H9 (cell line): Measurements from ENCODE around the gene RAX2. TPM values are rescaled to one million over a fixed set of nuclear protein-coding genes. Genes with fewer than 3 reads are reported as not detected.

Source experiments
- DNase-seq: peaks from one replicate; pipeline ENCODE4 v3.0.0-alpha.2; 2017
- H2AFZ ChIP-seq: one replicate; pipeline ENCODE4 v1.6.1; 2013; ENCODE audit warnings: mild to moderate bottlenecking, low read length, control low read depth, moderate library complexity
- H2AK5ac ChIP-seq: 2 replicates; pipeline ENCODE4 v1.6.1; 2013; ENCODE audit warnings: low read length, control low read depth, mixed read lengths; ENCODE audit not compliant: insufficient read length
- H2BK120ac ChIP-seq: one replicate; pipeline ENCODE4 v1.6.1; 2013; ENCODE audit warnings: low read depth, mild to moderate bottlenecking, low read length, control low read depth, inconsistent platforms; ENCODE audit not compliant: poor library complexity, severe bottlenecking
- H2BK12ac ChIP-seq: 2 replicates; pipeline ENCODE4 v1.6.1; 2013; ENCODE audit warnings: low read length, control low read depth, mixed read lengths, low read depth; ENCODE audit not compliant: insufficient read length
- H2BK15ac ChIP-seq: 2 replicates; pipeline ENCODE4 v1.6.1; 2013; ENCODE audit warnings: low read depth, low read length, control low read depth
- H2BK20ac ChIP-seq: one replicate; pipeline ENCODE4 v1.6.1; 2013; ENCODE audit warnings: low read depth, mild to moderate bottlenecking, low read length, control low read depth, inconsistent platforms; ENCODE audit not compliant: poor library complexity, severe bottlenecking
- H2BK5ac ChIP-seq: 2 replicates; pipeline ENCODE4 v1.6.1; 2013; ENCODE audit warnings: low read length, control low read depth, mixed read lengths; ENCODE audit not compliant: insufficient read length
- H3K14ac ChIP-seq: 2 replicates; pipeline ENCODE4 v1.6.1; 2013; ENCODE audit warnings: low read length, control low read depth; ENCODE audit not compliant: insufficient read depth
- H3K18ac ChIP-seq: 2 replicates; pipeline ENCODE4 v1.6.1; 2013; ENCODE audit warnings: low read depth, mild to moderate bottlenecking, mixed read lengths, low read length, control low read depth; ENCODE audit not compliant: insufficient read length
- H3K23ac ChIP-seq: 2 replicates; pipeline ENCODE4 v1.6.1; 2013; ENCODE audit warnings: low read length, control low read depth, mixed read lengths, low read depth; ENCODE audit not compliant: insufficient read length
- H3K23me2 ChIP-seq: 2 replicates; pipeline ENCODE4 v1.6.1; 2013; ENCODE audit warnings: low read depth, mild to moderate bottlenecking, mixed read lengths, low read length, control low read depth; ENCODE audit not compliant: insufficient read length, poor library complexity, severe bottlenecking
- H3K27ac ChIP-seq: 2 replicates; pipeline ENCODE4 v1.5.1; 2013; ENCODE audit warnings: low read length, control low read depth, mixed read lengths, low read depth; ENCODE audit not compliant: insufficient read length
- H3K27me3 ChIP-seq: 2 replicates; pipeline ENCODE4 v1.6.1; 2013; ENCODE audit warnings: low read length, control low read depth, inconsistent platforms; ENCODE audit not compliant: insufficient read depth
- H3K4ac ChIP-seq: 2 replicates; pipeline ENCODE4 v1.6.1; 2013; ENCODE audit warnings: low read depth, mild to moderate bottlenecking, control low read depth, inconsistent platforms, low read length, moderate library complexity
- H3K4me1 ChIP-seq: 2 replicates; pipeline ENCODE4 v1.6.1; 2013; ENCODE audit warnings: low read length, control low read depth, inconsistent platforms; ENCODE audit not compliant: insufficient read depth
- H3K4me2 ChIP-seq: 2 replicates; pipeline ENCODE4 v1.6.1; 2013; ENCODE audit warnings: low read length, control low read depth, mixed read lengths; ENCODE audit not compliant: insufficient read length, insufficient read depth
- H3K56ac ChIP-seq: 2 replicates; pipeline ENCODE4 v1.6.1; 2013; ENCODE audit warnings: low read depth, mild to moderate bottlenecking, mixed read lengths, low read length, control low read depth; ENCODE audit not compliant: insufficient read length
- H3K79me1 ChIP-seq: 2 replicates; pipeline ENCODE4 v1.6.1; 2013; ENCODE audit warnings: low read depth, mild to moderate bottlenecking, moderate library complexity, low read length, control low read depth, inconsistent platforms; ENCODE audit not compliant: insufficient read depth, poor library complexity, severe bottlenecking
- H3K79me2 ChIP-seq: 2 replicates; pipeline ENCODE4 v1.6.1; 2013; ENCODE audit warnings: low read length, control low read depth, inconsistent platforms; ENCODE audit not compliant: insufficient read depth
- H3K9ac ChIP-seq: 2 replicates; pipeline ENCODE4 v1.6.1; 2013; ENCODE audit warnings: low read length, control low read depth, mixed read lengths; ENCODE audit not compliant: insufficient read length; ENCODE audit errors: extremely low read depth
- H3K9me3 ChIP-seq: one replicate; pipeline ENCODE4 v1.6.1; 2013; ENCODE audit warnings: low read depth, low read length, inconsistent platforms; ENCODE audit not compliant: control insufficient read depth
- H3T11ph ChIP-seq: one replicate; pipeline ENCODE4 v1.6.1; 2013; ENCODE audit warnings: mild to moderate bottlenecking, low read length, control low read depth, inconsistent platforms
- H4K20me1 ChIP-seq: one replicate; pipeline ENCODE4 v1.6.1; 2013; ENCODE audit not compliant: control insufficient read depth, insufficient read length, insufficient read depth
- H4K5ac ChIP-seq: 2 replicates; pipeline ENCODE4 v1.6.1; 2013; ENCODE audit warnings: low read depth, mild to moderate bottlenecking, mixed read lengths, low read length, control low read depth; ENCODE audit not compliant: insufficient read length
- H4K8ac ChIP-seq: replicated peaks from 2 replicates; pipeline ENCODE4 v1.6.1; 2013; ENCODE audit warnings: low read length, control low read depth, mixed read lengths, low read depth; ENCODE audit not compliant: insufficient read length
- H4K91ac ChIP-seq: 2 replicates; pipeline ENCODE4 v1.6.1; 2013; ENCODE audit warnings: low read depth, mild to moderate bottlenecking, moderate library complexity, mixed read lengths, low read length, control low read depth; ENCODE audit not compliant: insufficient read length
- H3K27ac Mint-ChIP-seq, 3 experiments: 2 replicates in 2 of 3; 3 replicates in 1 of 3; pipeline ENCODE4 v1.8.0; 2020 to 2021; ENCODE audit warnings: mixed read lengths in 3 of 3, mild to moderate bottlenecking in 1 of 3, moderate library complexity in 1 of 3
- H3K27me3 Mint-ChIP-seq: 2 replicates; pipeline ENCODE4 v1.8.0; 2021; ENCODE audit warnings: low read depth, mild to moderate bottlenecking, moderate library complexity, mixed read lengths
- H3K36me3 Mint-ChIP-seq, 3 experiments: 2 replicates in 2 of 3; 3 replicates in 1 of 3; pipeline ENCODE4 v1.8.0; 2020 to 2021; ENCODE audit warnings: low read depth in 3 of 3, mixed read lengths in 3 of 3; ENCODE audit not compliant: insufficient read depth in 1 of 3
- H3K4me1 Mint-ChIP-seq, 2 experiments: 2 replicates each; pipeline ENCODE4 v1.8.0; 2020; ENCODE audit warnings: mixed read lengths in 2 of 2
- H3K4me3 Mint-ChIP-seq, 2 experiments: 2 replicates in 1 of 2; 3 replicates in 1 of 2; pipeline ENCODE4 v1.8.0; 2020 to 2021; ENCODE audit warnings: mild to moderate bottlenecking in 2 of 2, mixed read lengths in 2 of 2, moderate library complexity in 1 of 2
- H3K9me3 Mint-ChIP-seq, 2 experiments: 2 replicates in 1 of 2; 3 replicates in 1 of 2; pipeline ENCODE4 v1.8.0; 2020; ENCODE audit warnings: mild to moderate bottlenecking in 2 of 2, mixed read lengths in 2 of 2, moderate library complexity in 1 of 2
- CTCF ChIP-seq: fragments of 200-600 bp; sonication (generic); conservative IDR thresholded peaks from 3 replicates; pipeline ENCODE4 v1.8.0; 2021; ENCODE audit warnings: antibody characterized with exemption, mild to moderate bottlenecking
- WGBS: extraction: QIAGEN DNeasy Blood & Tissue Kit; methylation state at CpG from one replicate; pipeline ENCODE4 v1.1.7; 2013; ENCODE audit warnings: missing lambda C conversion rate, low lambda C conversion rate, mixed read lengths; ENCODE audit not compliant: insufficient read length; ENCODE audit errors: extremely low coverage; 5-methylcytosine and 5-hydroxymethylcytosine counted together
- total RNA-seq: library from RNA; stranded (reverse); gene quantifications from 2 replicates; pipeline ENCODE4 v1.2.1, GENCODE V29; 2021

RAX2 gene
- total RNA-seq, 1 experiment from 2014 or later, result not detected

GRCh38 chr19:3765121-3765520 lies 6.9 kb downstream of the RAX2 start:
- Histone ChIP-seq H2BK20ac (no peak overlapping the region), H2BK15ac (no peak overlapping the region), H3K4ac (no peak overlapping the region), H3T11ph (no peak overlapping the region), H3K9me3 (no peaks in the 10 kb centered on the region), H2BK120ac (no peak overlapping the region), H3K14ac (no peak overlapping the region), H3K4me1 (no peaks in the 10 kb centered on the region), H2BK5ac (no peak overlapping the region), H2AFZ (no peak overlapping the region), H2BK12ac (no peak overlapping the region), H3K18ac (no peak overlapping the region), H3K27ac (no peak overlapping the region), H3K79me1 (no peaks in the 10 kb centered on the region), H3K27me3 (no peaks in the 10 kb centered on the region), H4K8ac (no peak overlapping the region), H4K20me1 (no peaks in the 10 kb centered on the region), H3K23ac (no peak overlapping the region), H3K23me2 (peaks cover 4% of the 10 kb centered on the region), H4K5ac (no peak overlapping the region), H3K9ac (no peak overlapping the region), H4K91ac (no peak overlapping the region), H2AK5ac (no peak overlapping the region), H3K56ac (no peak overlapping the region), H3K79me2 (no peaks in the 10 kb centered on the region), H3K4me2 (no peak overlapping the region)
- Mint-ChIP-seq H3K27me3 (no peaks in the 10 kb centered on the region), H3K36me3 (peaks cover 6 to 17% (median 12%) of the 10 kb centered on the region in 3 experiments; a peak in 5 of 7 replicates), H3K27ac (no peak overlapping the region), H3K4me3 (no peak overlapping the region), H3K9me3 (no peaks in the 10 kb centered on the region; a peak in 1 of 5 replicates), H3K4me1 (peaks cover 4 to 14% of the 10 kb centered on the region in 2 experiments; a peak in 3 of 4 replicates)
- no peak for TF ChIP-seq CTCF
- no CpG with 5 or more reads among the region's 12 CpGs for WGBS
- no peak for DNase-seq
